ENCODE measurements around the gene DPP10.

The DPP10 gene

GRCh38 chr2:115077626-115078025, 635.2 kb downstream of the DPP10 start:
- Histone ChIP-seq H3K36me3 (ENCODE audit: insufficient read depth, low read length) (no peaks in the 10 kb centered on the region), H4K20me1 (ENCODE audit: insufficient read depth, low read length) (no peaks in the 10 kb centered on the region), H3K27ac (ENCODE audit: low read depth, low read length, poor library complexity, severe bottlenecking) (no peak overlapping the region), H3K9me3 (ENCODE audit: low read length) (no peaks in the 10 kb centered on the region), H3K4me1 (ENCODE audit: insufficient read depth, low read length, severe bottlenecking) (no peaks in the 10 kb centered on the region), H3K4me3 (ENCODE audit: low read depth, low read length, poor library complexity, severe bottlenecking) (no peak overlapping the region), H3K9me2 (ENCODE audit: low read depth, low read length) (no peaks in the 10 kb centered on the region), H3K27me3 (ENCODE audit: insufficient read depth, low read length) (no peaks in the 10 kb centered on the region), H3K79me2 (ENCODE audit: insufficient read depth, low read length) (no peaks in the 10 kb centered on the region), H3K4me2 (ENCODE audit: low read length) (no peak overlapping the region), H2AFZ (ENCODE audit: low read length) (no peak overlapping the region), H3F3A (ENCODE audit: insufficient read depth, low read length) (no peaks in the 10 kb centered on the region), H3K9ac (ENCODE audit: low read length) (no peak overlapping the region)
- TF ChIP-seq CTCF (IDR thresholded peaks at IDR 0.05; ENCODE audit: low read length): no peak
- no peak for TF ChIP-seq EZH2 (IDR thresholded peaks at IDR 0.05; ENCODE audit: borderline replicate concordance, low read length)

GRCh38 chr2:115083225-115083624, 640.8 kb downstream of the DPP10 start:
- Histone ChIP-seq H2AFZ (ENCODE audit: low read length) (no peak overlapping the region), H3K27ac (ENCODE audit: low read depth, low read length, poor library complexity, severe bottlenecking) (no peak overlapping the region), H3K9me3 (ENCODE audit: low read length) (no peaks in the 10 kb centered on the region), H3K4me3 (ENCODE audit: low read depth, low read length, poor library complexity, severe bottlenecking) (no peak overlapping the region), H3K36me3 (ENCODE audit: insufficient read depth, low read length) (no peaks in the 10 kb centered on the region), H3K79me2 (ENCODE audit: insufficient read depth, low read length) (no peaks in the 10 kb centered on the region), H3K27me3 (ENCODE audit: insufficient read depth, low read length) (no peaks in the 10 kb centered on the region), H3K4me2 (ENCODE audit: low read length) (no peak overlapping the region), H4K20me1 (ENCODE audit: insufficient read depth, low read length) (no peaks in the 10 kb centered on the region), H3F3A (ENCODE audit: insufficient read depth, low read length) (no peaks in the 10 kb centered on the region), H3K9me2 (ENCODE audit: low read depth, low read length) (no peaks in the 10 kb centered on the region), H3K9ac (ENCODE audit: low read length) (no peak overlapping the region), H3K4me1 (ENCODE audit: insufficient read depth, low read length, severe bottlenecking) (no peaks in the 10 kb centered on the region)
- no peak for TF ChIP-seq CTCF (IDR thresholded peaks at IDR 0.05; ENCODE audit: low read length)
- no peak for TF ChIP-seq EZH2 (IDR thresholded peaks at IDR 0.05; ENCODE audit: borderline replicate concordance, low read length)

GRCh38 chr2:115083711-115084110, 641.3 kb downstream of the DPP10 start:
- Histone ChIP-seq H3F3A (ENCODE audit: insufficient read depth, low read length) (no peaks in the 10 kb centered on the region), H3K4me3 (ENCODE audit: low read depth, low read length, poor library complexity, severe bottlenecking) (no peak overlapping the region), H4K20me1 (ENCODE audit: insufficient read depth, low read length) (no peaks in the 10 kb centered on the region), H3K4me2 (ENCODE audit: low read length) (no peak overlapping the region), H2AFZ (ENCODE audit: low read length) (no peak overlapping the region), H3K4me1 (ENCODE audit: insufficient read depth, low read length, severe bottlenecking) (no peaks in the 10 kb centered on the region), H3K9me2 (ENCODE audit: low read depth, low read length) (no peaks in the 10 kb centered on the region), H3K9me3 (ENCODE audit: low read length) (no peaks in the 10 kb centered on the region), H3K27me3 (ENCODE audit: insufficient read depth, low read length) (no peaks in the 10 kb centered on the region), H3K79me2 (ENCODE audit: insufficient read depth, low read length) (no peaks in the 10 kb centered on the region), H3K27ac (ENCODE audit: low read depth, low read length, poor library complexity, severe bottlenecking) (no peak overlapping the region), H3K9ac (ENCODE audit: low read length) (no peak overlapping the region), H3K36me3 (ENCODE audit: insufficient read depth, low read length) (no peaks in the 10 kb centered on the region)
- TF ChIP-seq CTCF (IDR thresholded peaks at IDR 0.05; ENCODE audit: low read length): no peak
- TF ChIP-seq EZH2 (IDR thresholded peaks at IDR 0.05; ENCODE audit: borderline replicate concordance, low read length): no peak

Data from OCI-LY1 (cell line).